NCI-H1930 (cell line): ENCODE results near the gene AUNIP.

Source experiments
- DNase-seq, 2 experiments: peaks; one replicate each; lab custom pipeline; 2025; lab: John Stamatoyannopoulos, UW

AUNIP gene

DNA sequence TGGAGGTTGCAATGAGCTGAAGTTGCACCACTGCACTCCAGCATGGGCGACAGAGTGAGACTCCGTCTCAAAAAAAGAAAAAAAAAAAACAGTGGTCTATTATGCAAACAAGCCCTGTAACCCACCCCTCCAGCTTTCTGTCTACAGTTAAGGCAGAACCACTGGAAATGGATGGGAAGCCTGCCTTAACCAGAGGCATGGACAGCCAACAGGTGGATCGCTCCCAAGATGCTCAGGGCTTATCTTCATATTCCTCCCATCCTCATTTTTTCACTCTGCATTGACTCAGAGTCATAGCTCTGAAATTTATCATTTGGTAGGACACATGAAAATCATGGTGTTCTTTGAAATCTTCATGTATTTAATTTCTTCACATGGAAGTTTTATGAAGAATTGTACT is 30.8 kb downstream of the AUNIP start:
- DNase-seq: no peak

DNA sequence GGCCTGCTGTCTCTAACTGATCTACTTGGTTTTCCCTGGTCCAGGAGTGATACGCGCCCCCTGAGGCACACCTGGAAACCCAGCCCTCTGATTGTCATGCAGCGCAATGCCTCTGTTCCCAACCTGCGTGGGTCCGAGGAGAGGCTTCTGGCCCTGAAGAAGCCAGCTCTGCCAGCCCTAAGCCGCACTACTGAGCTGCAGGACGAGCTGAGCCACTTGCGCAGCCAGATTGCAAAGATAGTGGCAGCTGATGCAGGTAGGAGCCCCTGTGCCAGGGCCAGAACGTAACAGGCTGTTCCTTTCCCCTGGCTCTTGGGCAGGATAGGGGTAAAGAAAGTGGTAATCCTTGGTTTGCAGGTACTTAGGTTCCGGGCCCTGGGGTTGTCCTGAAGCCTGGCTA is 32.7 kb downstream of the AUNIP start:
- DNase-seq: no peak

DNA sequence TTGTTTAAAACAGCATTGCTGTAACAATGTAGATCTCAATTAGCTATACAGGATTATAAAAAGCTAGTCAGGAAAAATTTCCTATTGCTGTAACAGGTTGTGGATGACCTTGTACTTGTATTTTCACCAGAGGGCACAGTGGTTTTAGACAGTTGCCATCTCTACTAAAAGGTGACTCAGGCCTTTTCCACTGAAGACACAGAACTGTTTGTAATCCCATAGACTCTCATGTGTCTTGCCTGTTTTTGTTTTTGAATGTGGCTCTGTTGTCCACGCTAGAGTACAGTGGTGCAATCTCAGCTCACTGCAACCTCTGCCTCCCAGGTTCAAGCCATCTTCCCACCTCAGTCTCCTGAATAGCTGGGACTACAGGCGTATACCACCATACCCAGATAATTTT is 33.7 kb downstream of the AUNIP start:
- no peak for DNase-seq

DNA sequence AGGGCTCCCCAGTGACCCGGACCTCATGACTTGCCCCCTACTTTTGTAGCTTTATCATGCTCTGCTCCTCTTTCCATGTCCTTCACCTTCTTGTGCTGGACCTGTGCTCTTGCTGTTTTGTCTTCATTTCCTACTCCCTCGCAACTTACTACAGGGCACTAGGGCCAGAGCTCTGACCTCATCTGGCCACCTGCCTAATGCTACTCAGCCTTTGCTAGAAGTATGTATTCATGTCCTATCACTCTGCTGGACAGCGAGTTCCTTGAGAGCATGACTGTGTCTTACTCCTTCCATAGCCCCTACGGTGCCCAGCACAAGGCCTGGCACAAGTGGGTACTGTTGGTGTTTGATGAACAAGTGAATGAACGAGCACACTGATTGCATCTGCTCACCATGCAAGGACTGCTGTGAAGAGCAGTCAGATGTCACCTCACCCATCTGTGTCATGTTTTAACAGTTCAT is 37.6 kb downstream of the AUNIP start:
- no peak for DNase-seq

DNA sequence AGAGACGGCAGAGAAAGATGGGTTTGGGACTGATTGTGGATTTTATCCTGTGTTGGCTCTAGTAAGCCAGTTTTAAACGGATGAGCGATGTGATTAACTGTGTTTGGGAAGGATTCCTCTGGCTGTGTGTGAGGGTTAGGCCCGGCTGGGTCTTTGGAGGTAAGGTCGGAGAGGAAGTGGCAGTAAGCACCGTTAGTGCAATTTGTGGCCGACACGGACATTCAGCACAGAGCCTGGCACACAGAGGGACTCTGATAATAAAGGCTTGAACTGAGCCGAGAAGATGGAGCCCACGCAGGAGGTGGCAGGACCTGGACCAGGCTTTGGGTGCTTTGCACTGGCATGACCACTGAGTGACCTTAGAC is 38.2 kb downstream of the AUNIP start:
- DNase-seq: no peak

DNA sequence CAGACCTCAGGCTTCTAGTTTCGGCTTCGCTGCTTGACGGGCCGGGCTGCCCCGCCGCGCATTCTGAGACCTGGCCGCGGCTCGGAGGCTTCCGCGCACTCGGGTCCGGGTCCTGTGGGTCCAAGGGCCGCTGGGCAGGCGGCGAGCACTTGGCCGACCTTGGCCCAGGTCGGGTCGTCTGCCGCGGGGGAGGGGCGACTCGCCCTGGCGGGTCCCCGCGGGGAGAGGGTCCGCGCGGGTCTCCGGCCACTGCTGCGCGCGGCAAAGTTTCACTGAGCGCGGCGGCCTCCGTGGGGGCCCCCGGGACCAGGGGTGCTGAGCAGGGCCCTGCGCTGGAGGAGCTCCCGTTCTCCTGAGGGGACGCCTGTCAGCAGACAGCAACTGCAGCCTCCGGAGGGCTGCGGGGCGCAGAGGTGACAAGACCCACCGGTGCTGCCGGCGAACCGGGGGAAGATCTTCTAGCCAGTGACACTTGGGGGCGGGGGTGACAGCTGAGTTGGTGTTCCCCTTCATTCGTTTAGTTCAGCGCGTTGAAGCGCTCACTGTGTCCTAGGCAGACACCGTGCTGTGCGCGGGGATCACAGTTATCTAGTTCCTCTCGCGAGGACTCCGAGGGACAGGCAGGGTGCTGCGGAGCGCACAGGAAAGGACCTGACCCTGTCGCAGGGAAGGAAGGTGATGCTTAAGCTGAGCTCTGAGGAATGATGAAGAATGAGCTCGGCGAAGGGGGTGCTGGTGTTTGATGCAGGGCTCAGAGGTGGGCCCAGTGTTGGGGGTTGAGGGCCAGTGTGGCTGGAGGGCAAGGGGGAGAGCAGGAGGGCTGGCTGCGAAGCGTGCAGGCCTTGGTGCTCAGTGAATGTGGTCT is 38.8 kb downstream of the AUNIP start:
- no peak for DNase-seq

DNA sequence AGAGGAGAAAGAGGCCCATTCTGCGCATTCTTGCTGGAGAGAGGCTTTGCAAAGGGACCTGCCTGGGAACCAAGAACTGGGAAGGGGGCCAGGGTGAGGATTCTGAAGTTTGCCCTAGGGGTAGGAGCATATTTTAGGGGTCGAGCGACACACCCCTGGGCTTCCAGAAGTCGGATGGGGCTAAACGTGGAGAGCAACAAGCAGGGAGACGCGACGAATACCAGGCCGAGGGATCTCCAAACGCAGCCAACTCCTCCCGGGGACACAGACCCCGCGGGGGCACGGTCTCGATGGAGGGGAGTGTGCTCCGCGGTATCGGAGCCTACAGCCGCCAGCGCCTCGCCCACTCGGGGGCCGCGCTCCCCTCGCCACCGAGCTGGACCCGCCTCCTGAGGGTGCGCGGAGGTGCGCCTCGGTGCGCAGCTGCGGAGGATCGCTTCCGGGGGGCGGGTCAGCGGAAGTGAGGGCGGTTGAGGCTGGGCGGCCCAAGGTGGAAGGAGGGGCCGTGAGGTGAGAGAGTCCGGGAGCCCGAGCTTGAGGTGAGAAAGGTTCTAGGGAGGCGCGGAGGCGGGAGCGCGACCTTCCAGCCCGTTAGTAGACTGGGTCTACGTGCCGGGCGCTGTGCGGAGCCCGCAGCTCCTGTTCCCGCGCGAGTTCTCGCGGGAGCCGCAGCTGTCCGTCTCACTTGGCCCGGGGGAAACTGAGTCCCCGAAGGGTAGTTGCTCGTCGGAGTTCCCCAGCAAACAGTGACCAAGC is 39.6 kb downstream of the AUNIP start, which contains the start of gene MTFR1L:
TSS of gene MTFR1L (plus strand) at position 464 of the 756 bp plus-strand sequence. CDS start 3,151 bp downstream, outside the sequence.
- DNase-seq: peak; percentile 49 to 78

DNA sequence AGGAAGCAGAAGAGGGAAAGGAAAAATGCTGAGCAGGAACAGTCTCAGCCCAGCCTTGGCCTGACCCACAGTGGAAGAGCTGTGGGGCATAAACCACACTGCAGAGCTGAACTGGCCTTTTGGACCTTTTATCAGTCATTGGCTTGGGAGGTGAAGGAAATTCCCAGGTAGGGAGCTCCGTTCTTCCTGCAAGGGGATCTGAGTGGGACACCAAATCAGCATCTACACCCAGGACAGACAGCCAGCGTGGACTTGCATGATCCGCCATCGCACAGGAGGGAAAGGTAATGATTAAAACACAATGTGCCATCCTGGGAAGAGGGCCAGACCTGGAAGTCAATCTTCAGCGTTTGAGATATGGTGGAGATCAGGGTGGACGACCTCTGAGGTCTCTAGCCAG is 40.7 kb downstream of the AUNIP start:
- DNase-seq: no peak

DNA sequence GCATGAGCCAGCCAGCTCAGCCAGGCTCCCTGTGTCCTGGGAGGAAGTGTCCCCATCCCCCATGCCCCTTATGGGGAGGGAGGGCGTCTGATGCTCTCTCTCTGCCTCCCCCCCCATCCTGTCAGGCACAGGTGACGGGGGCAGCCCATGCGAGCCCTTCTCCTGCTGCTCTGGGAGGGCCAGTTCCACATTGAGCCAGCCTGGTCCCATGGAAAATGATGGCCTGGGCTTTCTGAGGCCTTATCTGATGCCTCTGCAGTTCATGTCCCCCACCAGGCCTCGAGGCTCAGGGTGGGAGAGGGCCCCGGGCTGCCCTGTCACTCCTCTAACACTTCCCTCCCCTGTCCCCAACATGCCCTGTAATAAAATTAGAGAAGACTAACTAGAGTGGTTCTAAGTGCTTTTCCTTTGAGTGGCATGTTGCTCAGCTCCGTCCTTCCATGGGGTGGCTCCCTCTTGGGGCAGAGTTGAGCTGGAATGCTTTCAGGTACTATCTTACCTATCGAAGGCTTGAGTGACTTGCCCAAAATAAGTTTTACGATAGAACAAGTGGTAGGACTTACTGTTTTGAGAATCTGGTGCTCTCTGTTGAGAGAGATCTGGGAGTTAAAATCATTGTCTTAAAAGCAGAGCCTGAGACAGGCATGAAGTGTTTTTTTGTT is 41.3 kb downstream of the AUNIP start:
- DNase-seq: no peak

DNA sequence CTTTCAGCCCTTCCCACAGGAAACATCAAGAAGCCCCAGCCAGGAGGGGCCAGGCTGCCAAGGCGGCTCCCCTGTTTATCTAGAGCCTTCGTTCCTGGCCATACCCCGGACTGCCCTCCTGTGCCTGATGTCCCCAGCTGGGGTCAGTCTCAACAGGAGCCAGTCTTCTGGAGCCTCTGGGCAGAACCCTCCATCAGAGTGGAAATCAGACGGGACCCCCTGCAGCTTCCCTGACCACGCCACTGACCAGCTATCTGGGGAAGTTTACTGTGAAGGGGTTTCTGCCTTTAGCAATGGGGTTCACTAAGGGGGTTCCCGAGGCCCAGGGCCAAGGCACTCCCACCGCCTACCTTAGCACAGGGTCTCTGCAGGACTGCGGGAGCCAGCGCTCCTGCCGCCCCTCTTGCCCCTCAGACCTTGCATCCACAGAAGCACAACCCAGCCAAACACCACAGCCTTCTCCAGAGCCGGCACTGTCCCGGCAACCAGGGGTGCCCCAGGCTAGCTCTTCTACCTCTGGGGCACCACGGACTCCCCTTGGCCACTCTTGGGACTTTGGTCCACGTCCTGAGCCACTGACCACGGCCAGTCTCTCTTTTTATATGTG is 43.0 kb downstream of the AUNIP start:
- DNase-seq: no peak

DNA sequence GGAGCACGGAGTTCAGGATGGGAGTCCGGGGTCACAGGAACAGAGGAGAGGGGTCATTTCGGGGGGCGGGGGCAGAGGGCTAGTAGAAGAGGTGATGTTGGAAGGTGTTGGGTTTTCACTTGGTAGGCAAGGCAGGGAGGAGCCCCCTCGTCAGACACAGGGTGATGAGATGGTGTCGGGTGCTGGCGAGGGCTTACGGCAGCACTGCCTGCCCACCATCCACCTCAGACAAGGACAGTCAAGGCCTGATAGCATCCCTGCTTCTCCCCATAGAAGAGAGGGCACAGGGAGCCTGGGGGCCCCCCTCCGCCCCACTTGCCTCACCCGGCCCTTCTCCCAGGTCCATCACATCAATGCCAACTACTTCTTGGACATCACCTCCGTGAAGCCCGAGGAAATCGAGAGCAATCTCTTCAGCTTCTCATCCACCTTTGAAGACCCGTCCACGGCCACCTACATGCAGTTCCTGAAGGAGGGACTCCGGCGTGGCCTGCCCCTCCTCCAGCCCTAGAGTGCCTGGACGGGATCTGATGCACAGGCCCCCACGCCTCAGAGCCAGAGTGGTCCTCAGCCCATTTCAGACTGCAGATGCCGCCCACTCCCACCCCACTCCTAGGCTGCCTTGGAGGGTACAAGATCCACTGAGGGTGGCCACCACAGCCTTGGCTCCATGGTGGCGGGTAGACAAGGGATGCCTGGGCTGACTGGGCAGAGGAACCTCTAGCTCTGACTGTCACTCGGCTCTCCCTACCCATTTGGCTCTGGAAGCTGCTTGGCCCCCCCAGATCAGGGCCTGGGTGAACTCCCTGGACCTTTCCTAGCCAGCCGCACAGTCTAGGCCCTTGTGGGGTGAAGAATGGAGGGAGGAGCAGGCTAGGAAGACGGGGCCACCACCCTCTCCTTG is 43.8 kb downstream of the AUNIP start:
- no peak for DNase-seq

DNA sequence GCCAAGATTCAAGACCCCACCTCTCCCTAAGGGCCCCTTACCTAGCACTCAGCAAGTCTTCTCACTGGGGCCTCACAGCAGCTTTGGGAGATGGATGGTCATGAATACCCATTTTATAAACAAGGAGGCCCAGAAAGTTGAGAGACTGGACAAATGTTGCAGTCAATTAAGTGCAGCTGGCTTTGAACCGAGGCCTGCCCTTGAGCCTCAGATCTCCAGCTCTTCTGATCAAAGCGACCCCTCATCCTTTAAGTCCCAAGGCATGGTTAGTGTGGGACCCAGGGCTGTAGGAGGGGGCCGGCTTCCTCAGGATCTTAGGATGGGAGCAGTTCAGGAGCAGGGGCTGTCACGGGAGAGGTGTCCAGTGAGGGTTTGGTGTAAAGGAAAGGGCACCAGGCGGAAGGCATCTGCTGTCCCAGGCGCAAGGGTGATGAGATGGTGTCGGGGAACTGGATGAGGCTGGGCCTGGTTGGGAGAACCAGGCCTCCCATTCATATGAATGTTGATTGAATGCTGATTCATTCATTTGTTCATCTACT is 44.6 kb downstream of the AUNIP start:
- DNase-seq: no peak

DNA sequence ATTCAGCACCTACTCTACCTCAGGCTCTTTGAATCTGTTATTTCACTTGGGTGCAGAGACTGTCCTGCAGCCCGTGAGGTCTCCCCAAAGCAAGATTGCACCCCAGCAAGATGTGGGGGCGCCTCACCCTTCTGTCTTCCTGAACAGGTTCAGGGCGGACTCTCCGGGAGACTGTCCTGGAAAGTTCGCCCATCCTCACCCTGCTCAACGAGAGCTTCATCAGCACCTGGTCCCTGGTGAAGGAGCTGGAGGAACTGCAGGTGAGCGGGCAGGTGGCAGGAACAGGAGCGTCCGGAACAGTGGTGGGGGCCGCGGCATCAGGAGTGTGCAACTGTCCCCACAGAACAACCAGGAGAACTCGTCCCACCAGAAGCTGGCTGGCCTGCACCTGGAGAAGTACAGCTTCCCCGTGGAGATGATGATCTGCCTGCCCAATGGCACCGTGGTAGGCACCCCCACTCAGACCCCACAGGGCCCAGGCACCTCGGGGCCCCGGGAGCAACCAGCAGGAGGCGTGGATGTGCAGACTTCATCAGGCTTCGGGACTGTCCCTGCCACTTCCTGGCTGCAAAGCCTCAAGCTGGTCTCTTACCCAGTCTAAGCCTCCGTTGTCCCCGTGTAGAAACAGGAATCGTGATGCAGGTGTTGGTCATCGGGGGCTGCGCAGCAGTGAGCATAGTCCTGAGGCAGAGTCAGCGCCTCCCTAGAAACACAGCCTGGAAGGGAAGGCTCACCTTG is 45.4 kb downstream of the AUNIP start:
- DNase-seq: no peak

DNA sequence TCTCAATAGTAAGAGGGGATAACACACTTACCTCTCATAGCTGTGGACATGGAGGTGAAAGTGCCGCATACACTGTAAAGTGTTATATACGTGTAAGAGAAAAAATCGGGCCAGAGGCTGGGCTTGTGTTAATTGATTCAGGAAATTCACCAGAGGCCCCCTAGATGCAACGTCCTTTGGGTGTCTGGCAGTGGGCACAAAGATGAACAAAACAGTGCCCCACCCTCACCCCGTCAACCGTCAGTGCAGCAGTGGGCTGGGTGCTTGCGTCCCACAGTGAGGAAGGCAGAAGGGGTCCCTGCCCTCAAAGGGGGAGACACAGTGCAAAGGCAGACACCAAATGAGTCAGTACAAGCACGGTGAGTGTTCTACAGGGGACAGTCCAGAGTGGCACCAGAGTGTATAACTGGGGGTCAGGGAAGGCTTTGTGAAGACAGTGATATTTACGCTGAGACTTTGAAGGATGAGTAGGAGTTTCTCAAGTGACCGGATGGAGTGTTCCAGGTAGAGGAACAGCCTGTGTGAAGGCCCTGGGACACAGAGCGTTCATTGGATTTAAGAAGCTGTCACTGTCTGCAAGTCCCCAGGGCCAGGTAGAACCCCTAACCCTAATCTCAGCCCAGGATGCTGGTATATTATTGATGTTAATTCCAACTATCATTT is 46.1 kb downstream of the AUNIP start:
- no peak for DNase-seq

DNA sequence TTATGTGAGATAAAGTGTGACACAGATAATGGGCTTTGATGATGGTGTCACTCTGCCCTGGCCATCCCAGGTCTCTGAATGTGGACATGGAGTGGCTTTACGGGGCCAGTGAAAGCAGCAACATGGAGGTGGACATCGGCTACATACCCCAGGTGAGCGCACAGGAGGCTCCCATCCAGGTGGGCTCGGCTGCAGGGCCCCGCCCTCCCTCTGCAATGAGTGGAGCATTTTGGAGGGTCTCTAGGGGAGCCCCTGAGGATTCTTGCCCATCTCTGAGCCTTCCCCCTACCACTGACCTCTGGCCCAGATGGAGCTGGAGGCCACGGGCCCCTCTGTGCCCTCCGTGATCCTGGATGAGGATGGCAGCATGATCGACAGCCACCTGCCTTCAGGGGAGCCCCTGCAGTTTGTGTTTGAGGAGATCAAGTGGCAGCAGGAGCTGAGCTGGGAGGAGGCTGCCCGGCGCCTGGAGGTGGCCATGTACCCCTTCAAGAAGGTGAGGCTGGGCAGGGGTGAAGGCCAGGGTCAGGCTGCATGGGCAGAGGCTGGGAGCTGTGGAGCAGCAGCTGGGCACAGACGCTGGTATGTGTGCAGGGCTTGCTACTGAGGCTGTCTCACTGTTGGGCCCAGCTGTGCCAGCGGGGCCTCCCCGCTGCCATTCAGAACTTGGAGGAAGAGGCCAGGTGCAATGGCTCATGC is 47.7 kb downstream of the AUNIP start:
- DNase-seq: no peak

DNA sequence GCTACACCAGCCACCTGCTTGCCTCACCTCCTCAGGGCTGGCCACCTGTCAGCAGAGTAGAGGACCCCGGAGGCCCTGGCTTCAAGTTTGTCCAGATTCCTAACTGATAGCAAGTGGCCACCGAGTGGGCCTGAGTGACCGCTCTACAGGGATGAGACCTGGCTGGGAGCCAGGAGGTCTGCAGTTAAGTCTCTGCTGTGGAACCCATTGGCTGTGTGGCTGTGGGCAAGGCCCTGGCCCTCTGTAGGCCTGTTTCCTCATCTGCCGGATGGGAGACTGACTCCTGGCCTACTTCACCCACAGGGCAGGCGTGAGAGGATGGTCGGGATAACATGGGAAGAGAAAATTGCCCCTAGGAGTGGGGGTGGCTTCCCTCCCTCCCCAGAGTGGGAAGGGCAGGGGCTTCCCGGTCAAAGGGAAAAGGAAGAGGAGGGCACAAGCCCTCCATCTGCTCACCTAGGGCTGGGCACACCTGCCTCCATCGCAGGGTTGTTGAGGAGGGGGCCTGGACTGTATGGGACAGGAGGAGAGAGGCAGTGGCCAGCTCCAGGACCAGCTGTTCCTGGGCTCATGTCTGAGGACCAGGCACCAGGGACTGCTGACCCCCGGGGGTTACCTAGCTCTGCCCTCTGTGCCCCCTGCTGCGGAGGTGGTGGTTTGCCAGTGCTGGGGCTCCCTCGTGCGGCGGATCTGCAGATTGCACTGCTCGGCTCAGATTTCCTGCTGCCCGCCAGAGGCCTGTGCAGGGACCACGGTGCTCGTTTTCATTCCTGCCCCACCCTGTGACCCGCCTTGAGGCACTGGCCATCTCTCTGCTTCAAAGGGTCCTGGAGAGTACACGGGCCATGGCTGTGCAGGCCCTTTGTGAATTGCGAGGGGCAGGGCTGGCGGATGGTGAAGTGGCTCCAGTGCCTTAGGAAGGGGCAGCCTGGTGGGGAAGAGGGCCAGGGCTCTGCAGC is 48.6 kb downstream of the AUNIP start:
- DNase-seq: peak; percentile 23 to 55

DNA sequence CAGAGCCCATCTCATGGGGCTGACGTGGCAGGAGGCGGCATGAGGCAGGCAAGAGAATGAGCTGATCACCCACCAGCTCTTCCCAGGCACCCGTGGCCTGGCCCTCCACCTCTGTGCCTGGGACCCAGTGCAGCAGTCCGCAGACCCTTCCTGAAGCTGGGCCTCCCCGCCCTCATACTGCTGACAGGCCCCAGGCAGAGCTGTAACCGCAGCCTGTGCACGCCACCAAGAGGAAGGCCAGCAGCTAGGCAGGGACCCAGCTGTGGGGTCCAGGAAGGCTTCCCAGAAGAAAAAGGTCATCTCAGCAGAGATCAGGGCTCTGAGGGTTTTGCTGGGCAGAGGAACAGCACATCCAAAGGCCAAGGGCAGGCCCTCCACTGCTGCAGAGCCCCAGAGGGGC is 49.3 kb downstream of the AUNIP start:
- DNase-seq: no peak
